Right atrium auricular region (tissue), 2 donors: ENCODE data around the gene TRAFD1. TPM values are rescaled to one million over a fixed set of nuclear protein-coding genes. Genes with fewer than 3 reads are reported as not detected.
A peak's percentile ranks its signal among the peaks of the same experiment; 100 is the strongest.

ENCODE experiments used
- DNase-seq: peaks from one replicate; pipeline ENCODE4 v3.0.0-alpha.2; 2019; ENCODE audit warnings: low spot score
- H3K27ac ChIP-seq, 2 donors: fragments of 200-600 bp; sonication (generic); 1 replicate in 1 of 2; 2 replicates in 1 of 2; pipeline ENCODE4 v1.5.1; 2016 to 2019
- H3K27me3 ChIP-seq, 2 donors: fragments of 200-600 bp; sonication (generic); one replicate each; pipeline versions ENCODE4 v1.5.1 to v1.6.0; 2017 to 2019
- H3K36me3 ChIP-seq: fragments of 200-600 bp; sonication (generic); one replicate; pipeline ENCODE4 v1.5.1; 2016
- H3K4me1 ChIP-seq, 2 donors: fragments of 200-600 bp; sonication (generic); one replicate each; pipeline versions ENCODE4 v1.5.1 to v1.6.0; 2017 to 2019
- H3K4me3 ChIP-seq, 2 donors: fragments of 200-600 bp; sonication (generic); 1 replicate in 1 of 2; 2 replicates in 1 of 2; pipeline ENCODE4 v1.5.1; 2017 to 2019; ENCODE audit warnings: mild to moderate bottlenecking in 1 of 2, moderate library complexity in 1 of 2
- H3K9me3 ChIP-seq, 2 donors: fragments of 200-600 bp; sonication (generic); one replicate each; pipeline ENCODE4 v1.5.1; 2019
- total RNA-seq, 2 donors: library from RNA; depleted of rRNA; stranded (reverse); fragments of >200 nt; gene quantifications; one replicate each; pipeline ENCODE4 v1.1.0, GENCODE V29; 2016
- TF ChIP-seq, protein P1 (sequence below), 2 donors: fragments of 200-600 bp; sonication (generic); IDR thresholded peaks; one replicate each; pipeline ENCODE4 v1.5.1; 2019; ENCODE audit warnings: antibody characterized with exemption in 2 of 2

TRAFD1 gene, protein sequence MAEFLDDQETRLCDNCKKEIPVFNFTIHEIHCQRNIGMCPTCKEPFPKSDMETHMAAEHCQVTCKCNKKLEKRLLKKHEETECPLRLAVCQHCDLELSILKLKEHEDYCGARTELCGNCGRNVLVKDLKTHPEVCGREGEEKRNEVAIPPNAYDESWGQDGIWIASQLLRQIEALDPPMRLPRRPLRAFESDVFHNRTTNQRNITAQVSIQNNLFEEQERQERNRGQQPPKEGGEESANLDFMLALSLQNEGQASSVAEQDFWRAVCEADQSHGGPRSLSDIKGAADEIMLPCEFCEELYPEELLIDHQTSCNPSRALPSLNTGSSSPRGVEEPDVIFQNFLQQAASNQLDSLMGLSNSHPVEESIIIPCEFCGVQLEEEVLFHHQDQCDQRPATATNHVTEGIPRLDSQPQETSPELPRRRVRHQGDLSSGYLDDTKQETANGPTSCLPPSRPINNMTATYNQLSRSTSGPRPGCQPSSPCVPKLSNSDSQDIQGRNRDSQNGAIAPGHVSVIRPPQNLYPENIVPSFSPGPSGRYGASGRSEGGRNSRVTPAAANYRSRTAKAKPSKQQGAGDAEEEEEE
- total RNA-seq: 10 to 100 TPM; 17.9 to 26.5 TPM

DNA sequence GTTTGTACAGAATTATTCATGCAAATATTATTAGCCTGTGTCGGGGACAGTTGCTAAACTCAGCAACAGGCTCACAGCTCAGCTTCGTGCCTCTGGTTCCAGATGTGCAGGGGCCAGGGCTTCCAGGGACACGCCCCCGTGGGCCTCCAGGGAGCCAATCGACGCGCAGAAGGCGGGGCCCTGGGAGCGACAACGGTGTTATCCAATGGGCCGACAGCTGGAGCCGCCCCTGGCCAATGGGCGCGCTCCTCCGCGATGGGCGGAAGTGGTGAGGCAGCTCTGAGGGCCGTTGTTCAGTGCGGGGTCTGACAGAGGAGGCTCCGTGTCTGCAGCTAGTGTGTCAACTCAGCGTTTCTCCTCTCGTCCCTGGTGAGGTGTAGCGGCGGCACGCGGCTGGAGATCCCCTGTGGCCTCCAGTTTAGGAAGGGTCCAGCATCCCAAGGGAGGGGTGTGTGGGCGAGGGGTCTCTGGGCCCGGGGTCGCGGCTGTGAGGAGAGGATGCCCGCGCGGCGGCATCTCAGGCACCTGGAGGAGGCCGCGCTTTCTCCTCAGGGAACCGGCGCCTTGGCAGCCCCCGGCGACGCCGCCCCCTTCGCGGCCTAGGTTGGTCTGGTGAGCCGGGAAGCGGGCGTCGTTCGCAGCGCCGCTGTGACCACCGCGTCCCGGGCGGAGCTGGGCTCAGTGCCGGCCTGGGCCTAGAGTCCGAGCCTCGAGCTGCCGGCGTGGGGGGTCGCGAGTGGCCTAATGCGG lies at the start of gene TRAFD1:
Gene TRAFD1, plus strand, starts transcription at position 311 of the 750 bp plus-strand sequence. CDS start 4,963 bp downstream, outside the sequence.
- peak within 1 kb of the TSS; percentile 93 to 95 for H3K27ac ChIP-seq
- peak within 1 kb of the TSS; percentile 88 to 98 for H3K4me3 ChIP-seq
- TF ChIP-seq, protein P1, sequence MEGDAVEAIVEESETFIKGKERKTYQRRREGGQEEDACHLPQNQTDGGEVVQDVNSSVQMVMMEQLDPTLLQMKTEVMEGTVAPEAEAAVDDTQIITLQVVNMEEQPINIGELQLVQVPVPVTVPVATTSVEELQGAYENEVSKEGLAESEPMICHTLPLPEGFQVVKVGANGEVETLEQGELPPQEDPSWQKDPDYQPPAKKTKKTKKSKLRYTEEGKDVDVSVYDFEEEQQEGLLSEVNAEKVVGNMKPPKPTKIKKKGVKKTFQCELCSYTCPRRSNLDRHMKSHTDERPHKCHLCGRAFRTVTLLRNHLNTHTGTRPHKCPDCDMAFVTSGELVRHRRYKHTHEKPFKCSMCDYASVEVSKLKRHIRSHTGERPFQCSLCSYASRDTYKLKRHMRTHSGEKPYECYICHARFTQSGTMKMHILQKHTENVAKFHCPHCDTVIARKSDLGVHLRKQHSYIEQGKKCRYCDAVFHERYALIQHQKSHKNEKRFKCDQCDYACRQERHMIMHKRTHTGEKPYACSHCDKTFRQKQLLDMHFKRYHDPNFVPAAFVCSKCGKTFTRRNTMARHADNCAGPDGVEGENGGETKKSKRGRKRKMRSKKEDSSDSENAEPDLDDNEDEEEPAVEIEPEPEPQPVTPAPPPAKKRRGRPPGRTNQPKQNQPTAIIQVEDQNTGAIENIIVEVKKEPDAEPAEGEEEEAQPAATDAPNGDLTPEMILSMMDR (IDR thresholded peaks at IDR 0.05): no peak
- peaks cover 0 to 71% of the 10 kb centered on the region in 2 donors for H3K4me1 ChIP-seq
- peak; percentile 99 for DNase-seq
- H3K36me3 ChIP-seq: no peaks in the 10 kb centered on the region
- H3K27me3 ChIP-seq: no peaks in the 10 kb centered on the region
- no peaks in the 10 kb centered on the region for H3K9me3 ChIP-seq

DNA sequence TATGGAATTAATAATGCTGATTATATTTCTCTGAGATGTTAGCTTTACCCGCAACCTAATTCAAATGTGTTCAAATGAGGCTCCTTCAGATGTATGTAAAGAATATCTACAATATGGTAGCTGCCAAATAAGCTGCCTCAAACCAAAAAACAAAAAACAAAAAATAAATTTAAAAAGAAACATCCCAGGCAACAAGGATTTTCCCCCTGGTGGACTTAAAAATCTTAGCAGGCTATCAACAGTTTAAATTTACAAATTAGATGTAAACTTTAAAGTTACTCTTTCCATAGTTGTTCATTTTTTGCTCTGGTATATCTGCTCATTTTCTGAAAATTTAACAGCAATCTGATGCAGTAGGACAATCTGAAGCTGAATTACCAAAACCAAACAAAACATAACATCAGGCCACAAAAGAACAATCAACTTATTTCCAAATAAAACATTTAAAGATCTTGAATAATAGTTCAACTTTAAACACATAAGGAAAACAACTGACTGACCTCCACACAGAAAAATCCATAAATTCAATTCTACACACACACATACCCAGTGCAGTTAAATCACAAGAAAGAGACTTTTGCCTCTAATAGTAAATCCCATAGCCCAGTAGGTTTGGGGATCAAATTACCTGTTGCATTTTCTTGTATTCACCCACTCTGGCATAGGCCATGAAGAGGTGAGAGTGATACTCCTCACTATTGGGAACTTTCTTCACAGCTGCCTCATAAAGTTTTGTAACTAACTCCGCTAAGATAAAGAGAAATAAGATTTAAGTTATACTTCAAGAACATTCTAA lies 38.1 kb upstream of the TRAFD1 start:
- DNase-seq: no peak
- Histone ChIP-seq H3K36me3 (peaks cover 60% of the 10 kb centered on the region), H3K4me1 (peaks cover 0 to 6% of the 10 kb centered on the region in 2 donors), H3K27me3 (no peaks in the 10 kb centered on the region), H3K9me3 (no peaks in the 10 kb centered on the region), H3K4me3 (no peak overlapping the region), H3K27ac (no peak overlapping the region)
- TF ChIP-seq, protein P1 (IDR thresholded peaks at IDR 0.05): no peak

DNA sequence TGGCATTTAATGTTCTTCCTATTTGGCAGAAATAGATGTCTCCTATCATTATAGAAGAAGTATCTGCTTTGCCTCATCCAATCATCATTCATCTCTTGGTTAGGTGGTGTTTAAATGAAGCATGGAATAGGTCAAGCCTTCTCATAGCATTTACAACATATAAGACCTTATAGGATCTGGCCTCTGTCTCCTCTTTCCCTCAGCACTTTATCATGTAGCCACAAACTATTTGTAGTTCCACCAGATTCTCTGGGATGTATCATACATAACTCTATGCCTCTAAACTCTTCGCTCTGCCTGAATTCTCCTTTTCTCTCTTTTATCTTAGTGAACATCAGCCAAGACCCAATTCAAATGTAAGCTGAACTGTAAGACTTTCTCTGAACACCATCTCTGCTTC lies 37.5 kb upstream of the TRAFD1 start:
- H3K4me1 ChIP-seq: peaks cover 0 to 6% of the 10 kb centered on the region in 2 donors
- H3K27me3 ChIP-seq: no peaks in the 10 kb centered on the region
- no peak overlapping the region for H3K4me3 ChIP-seq
- H3K27ac ChIP-seq: no peak overlapping the region
- H3K36me3 ChIP-seq: peaks cover 65% of the 10 kb centered on the region
- H3K9me3 ChIP-seq: no peaks in the 10 kb centered on the region
- TF ChIP-seq, protein P1 (IDR thresholded peaks at IDR 0.05): no peak
- no peak for DNase-seq

- DNase-seq: no peak
These were observed 33.8 kb upstream of the TRAFD1 start for GRCh38 chr12:112091563-112091962.

DNA sequence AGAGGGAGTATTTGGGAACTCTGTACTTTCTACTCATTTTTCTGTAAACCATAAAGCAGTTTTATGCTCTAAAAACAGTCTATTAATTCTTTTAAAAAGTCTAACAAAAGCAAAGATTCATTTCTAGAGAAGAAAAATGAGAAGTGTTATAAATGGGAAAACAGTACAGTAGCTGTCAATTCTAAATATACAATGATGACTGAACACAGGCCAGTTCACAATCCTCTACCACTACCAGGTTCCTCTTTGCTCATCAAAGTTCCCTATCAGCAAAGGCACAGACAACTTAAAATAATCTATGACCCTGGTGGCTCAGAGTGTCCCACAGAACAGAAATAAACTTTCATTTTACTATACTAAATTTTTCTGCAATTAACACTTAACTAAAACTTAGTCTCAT lies 29.3 kb upstream of the TRAFD1 start:
- TF ChIP-seq, protein P1 (IDR thresholded peaks at IDR 0.05): no peak
- DNase-seq: no peak
- H3K27me3 ChIP-seq: no peaks in the 10 kb centered on the region
- peaks cover 0 to 9% of the 10 kb centered on the region in 2 donors for H3K4me1 ChIP-seq
- H3K4me3 ChIP-seq: no peak overlapping the region
- no peaks in the 10 kb centered on the region for H3K9me3 ChIP-seq
- H3K27ac ChIP-seq: peak overlapping the region in 1 of 2 donors; percentile 45
- peaks cover 37% of the 10 kb centered on the region for H3K36me3 ChIP-seq

More at GRCh38 chr12:112091563-112091962, 33.8 kb upstream of the TRAFD1 start:
- TF ChIP-seq, protein P1 (IDR thresholded peaks at IDR 0.05): no peak
- Histone ChIP-seq H3K9me3 (no peaks in the 10 kb centered on the region), H3K4me3 (no peak overlapping the region), H3K4me1 (peaks cover 0 to 4% of the 10 kb centered on the region in 2 donors), H3K36me3 (peaks cover 46% of the 10 kb centered on the region), H3K27me3 (no peaks in the 10 kb centered on the region), H3K27ac (no peak overlapping the region)
